GM23338 (cell line): Measurements from ENCODE around the gene PGF.

ENCODE experiments used
- CREB1 ChIP-seq: fragments of 250-450 bp; sonication (Bioruptor Pico); IDR thresholded peaks from 2 replicates; pipeline ENCODE4 v1.5.0; 2020; ENCODE audit warnings: low read depth, mild to moderate bottlenecking, moderate library complexity
- CTCF ChIP-seq, 2 experiments: fragments of 200-600 bp in 1 of 2; sonication (generic) in 1 of 2; conservative IDR thresholded peaks; 2 replicates each; pipeline versions ENCODE4 v1.5.1 to v1.6.1; 2016 to 2017; ENCODE audit warnings: antibody characterized with exemption in 2 of 2, low read depth in 2 of 2, mild to moderate bottlenecking in 2 of 2, moderate library complexity in 1 of 2
- EZH2 ChIP-seq: fragments of 200-600 bp; sonication (generic); IDR thresholded peaks from one replicate; pipeline ENCODE4 v1.8.0; 2017; ENCODE audit warnings: antibody characterized with exemption, mild to moderate bottlenecking, low read depth; ENCODE audit not compliant: unreplicated experiment
- POLR2AphosphoS5 ChIP-seq: IDR thresholded peaks from 2 replicates; pipeline ENCODE4 v1.6.1; 2016; ENCODE audit warnings: antibody characterized with exemption, low read depth
- ZNF331 ChIP-seq: fragments of 250-450 bp; sonication (Bioruptor Pico); IDR thresholded peaks from 2 replicates; pipeline ENCODE4 v1.5.0; 2020; ENCODE audit warnings: low read depth, mild to moderate bottlenecking, moderate library complexity

- TF ChIP-seq CTCF (conservative IDR thresholded peaks at IDR 0.05; ENCODE audit: low read depth in 2 of 2) = no peak
- no peak for TF ChIP-seq POLR2AphosphoS5
- no peak for TF ChIP-seq CREB1 (CRISPR knock-in tag)
- TF ChIP-seq EZH2 = no peak
- TF ChIP-seq ZNF331 (CRISPR knock-in tag) = no peak
These were observed 26.4 kb upstream of the PGF start for GRCh38 chr14:74981833-74982232.
